HG03064 (cell line): ENCODE data around the gene PRDM15.

ENCODE experiments used
- ATAC-seq: cut with Tn5 transposase; IDR thresholded peaks from one replicate; pipeline ENCODE4 v1.9.1; 2021; ENCODE audit warnings: low read depth; ENCODE audit not compliant: unreplicated experiment

PRDM15 gene

DNA sequence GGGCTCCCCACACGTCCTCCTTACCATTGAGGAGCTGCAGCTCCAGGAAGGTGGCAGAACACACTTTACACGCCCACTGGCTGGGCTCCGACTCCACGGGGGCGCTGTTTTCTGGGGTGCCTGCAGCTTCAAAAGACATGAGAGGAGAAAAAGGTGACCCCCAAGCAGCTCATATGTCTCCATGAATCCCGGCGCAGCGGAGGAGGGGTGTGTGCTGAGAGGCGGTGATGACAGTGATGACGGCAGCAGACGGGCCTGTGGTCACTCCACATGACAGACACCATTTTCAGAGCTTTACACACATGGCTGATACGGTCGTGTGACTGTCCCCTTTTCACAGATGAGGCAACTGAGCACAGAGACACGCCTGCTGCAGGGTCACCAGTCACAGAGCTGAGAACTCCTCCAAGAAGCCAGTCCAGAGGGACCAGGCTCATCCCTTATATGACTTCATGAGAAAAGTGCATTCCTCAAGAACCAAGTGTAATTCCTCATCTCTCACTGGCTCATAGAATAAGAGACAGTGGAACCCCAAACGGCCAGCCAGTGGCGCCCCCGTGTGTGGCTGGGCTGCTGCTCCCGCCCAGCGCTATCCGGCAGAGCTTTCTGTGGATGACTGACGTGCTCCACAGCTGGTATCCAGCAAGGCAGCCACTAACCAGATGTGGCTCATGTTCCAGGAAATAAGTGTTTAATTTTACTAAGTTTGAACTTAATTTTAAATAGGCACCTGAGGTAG is 31.9 kb downstream of the PRDM15 start:
- ATAC-seq, result no peak

- ATAC-seq, result no peak
Observed at GRCh38 chr21:41846536-41846935, 32.6 kb downstream of the PRDM15 start.

DNA sequence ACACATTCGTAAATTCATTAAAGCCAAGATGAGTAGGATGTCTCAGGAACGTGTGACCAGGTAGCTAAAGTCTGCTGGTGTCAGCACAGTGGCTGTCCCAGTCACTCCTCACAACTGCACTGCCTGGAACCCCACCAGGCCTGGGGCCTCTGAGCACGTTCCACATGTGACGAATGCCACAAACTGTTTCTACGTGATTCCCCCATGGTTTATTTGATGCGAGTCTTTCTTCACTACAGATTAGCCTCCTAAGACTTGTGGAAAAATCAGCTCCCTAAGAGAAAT is 33.2 kb downstream of the PRDM15 start:
- no peak for ATAC-seq

- ATAC-seq, result no peak
Observed at GRCh38 chr21:41845310-41846032, 33.7 kb downstream of the PRDM15 start.

DNA sequence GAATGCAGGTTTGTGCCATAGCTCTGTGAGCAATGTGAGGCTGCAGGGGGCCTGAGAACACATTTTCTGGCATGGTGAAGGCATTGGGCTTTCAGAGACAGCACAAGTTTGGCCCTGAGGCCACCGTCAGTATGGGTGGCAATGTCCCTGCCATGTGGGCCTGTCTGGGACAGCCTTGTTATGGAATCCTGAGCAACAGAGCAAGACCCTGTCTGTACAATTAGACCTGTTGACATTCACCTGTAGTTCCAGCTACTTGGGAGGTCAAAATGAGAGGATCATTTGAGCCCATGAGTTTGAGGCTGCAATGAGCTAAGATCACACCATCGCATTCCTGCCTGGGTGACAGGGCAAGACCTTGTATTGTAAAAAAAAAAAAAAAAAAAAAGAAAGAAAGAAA is 35.6 kb downstream of the PRDM15 start:
- no peak for ATAC-seq

- ATAC-seq, result no peak
Observed at GRCh38 chr21:41840880-41841279, 38.3 kb downstream of the PRDM15 start.

DNA sequence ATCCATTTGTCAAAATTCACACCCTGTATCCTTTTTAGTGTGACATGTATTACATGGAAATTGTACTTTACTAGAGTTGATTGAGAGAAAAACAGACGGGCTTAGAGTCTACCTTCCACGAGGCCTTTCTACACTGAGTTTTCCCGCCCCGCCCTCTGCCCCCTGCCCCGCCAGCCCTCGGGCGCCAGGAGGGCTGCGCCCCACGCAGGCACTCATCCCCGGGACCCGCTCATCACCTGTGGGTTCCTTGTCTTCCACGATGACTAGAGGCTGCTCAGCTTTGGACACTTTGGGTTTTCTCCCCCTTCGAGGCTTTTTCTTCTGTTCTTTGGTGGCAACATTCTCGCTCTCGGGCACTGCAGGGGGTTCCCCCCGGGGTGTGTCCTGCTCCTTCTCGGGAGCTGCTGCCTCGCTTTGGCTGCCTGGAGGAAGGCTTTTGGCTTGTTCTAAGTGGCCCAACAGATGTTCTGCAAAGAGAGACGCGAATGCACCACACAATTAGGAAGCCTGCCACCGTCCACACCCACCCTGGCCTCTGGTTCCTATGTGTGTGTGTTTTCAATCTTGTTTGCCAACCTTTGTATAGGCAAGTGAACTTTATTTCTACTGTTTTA is 39.6 kb downstream of the PRDM15 start:
- ATAC-seq, result no peak

GRCh38 chr21:41837756-41838297 is 41.3 kb downstream of the PRDM15 start:
- ATAC-seq, result no peak

DNA sequence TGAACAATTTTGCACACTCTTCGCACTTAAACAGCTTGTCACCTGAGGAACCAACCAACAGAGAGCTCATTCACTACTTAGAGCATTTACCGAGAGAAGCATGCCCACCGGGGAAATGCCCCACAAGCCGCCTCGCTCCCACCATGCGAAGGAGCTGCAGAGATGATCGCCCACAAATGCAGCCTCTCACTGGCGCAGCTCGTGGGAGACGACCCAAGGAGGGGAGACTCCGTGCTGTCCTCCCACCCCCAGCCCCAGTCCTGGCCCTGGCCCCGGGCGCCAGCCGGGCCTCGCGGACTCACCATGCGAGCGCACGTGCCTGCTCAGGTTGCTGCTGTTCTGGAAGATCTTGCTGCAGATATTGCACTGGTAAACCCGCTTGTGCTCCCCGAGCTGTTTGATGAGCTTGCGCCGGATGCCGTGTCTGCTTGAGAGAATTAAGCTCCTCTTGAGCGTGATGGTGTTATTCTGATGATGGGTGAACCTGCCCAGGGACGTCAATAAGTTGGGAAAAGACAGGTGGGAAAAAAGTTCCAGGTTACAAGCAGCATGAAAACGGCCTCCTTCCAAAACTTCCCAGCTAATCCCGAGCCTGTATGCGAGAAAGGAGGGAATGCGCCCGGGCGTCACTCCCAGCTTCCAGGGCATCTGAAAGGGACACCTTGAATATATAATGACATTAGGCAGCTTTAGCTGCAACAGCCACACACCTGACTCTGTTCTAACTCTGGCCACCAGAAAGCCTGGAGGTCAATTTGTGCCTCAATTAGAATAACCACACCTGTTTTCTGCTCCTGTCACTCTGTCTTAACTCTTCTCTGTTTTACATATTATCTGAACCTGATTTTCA is 42.8 kb downstream of the PRDM15 start:
- ATAC-seq, result no peak

GRCh38 chr21:41835711-41836154 is 43.4 kb downstream of the PRDM15 start:
- ATAC-seq, result no peak

- ATAC-seq, result no peak
Observed at GRCh38 chr21:41834926-41835663, 44.0 kb downstream of the PRDM15 start.

- no peak for ATAC-seq
Observed at GRCh38 chr21:41834252-41834925, 44.8 kb downstream of the PRDM15 start.

DNA sequence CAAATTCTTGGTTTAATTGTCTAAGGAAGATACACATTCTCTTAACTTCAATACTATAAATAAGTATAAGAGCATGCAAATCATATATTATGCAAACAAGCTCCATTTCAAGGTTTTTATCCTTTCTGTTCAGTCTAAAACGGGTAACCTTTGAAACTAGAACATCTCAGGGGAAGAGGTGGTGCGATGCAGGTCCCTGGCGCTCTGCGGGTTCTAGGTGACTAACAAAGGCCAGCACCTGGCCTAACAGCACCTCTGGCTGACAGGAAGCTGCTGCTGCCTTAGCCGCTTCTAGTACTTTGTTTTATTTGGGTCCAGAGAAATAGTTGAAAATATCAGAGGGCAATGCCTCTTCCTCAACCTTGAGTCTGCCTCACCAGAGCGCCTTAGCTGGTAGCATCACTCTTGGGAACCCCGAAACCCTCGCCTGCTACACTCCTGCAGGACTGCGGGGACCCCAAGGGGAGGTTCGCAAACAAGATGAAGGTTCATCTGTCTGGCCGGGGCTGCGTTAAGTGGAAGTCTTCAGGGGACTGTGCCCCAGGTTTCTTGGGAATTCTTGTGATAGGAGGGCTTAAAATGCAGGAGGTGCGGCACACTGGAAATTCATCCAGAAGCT is 45.5 kb downstream of the PRDM15 start:
- ATAC-seq, result no peak

DNA sequence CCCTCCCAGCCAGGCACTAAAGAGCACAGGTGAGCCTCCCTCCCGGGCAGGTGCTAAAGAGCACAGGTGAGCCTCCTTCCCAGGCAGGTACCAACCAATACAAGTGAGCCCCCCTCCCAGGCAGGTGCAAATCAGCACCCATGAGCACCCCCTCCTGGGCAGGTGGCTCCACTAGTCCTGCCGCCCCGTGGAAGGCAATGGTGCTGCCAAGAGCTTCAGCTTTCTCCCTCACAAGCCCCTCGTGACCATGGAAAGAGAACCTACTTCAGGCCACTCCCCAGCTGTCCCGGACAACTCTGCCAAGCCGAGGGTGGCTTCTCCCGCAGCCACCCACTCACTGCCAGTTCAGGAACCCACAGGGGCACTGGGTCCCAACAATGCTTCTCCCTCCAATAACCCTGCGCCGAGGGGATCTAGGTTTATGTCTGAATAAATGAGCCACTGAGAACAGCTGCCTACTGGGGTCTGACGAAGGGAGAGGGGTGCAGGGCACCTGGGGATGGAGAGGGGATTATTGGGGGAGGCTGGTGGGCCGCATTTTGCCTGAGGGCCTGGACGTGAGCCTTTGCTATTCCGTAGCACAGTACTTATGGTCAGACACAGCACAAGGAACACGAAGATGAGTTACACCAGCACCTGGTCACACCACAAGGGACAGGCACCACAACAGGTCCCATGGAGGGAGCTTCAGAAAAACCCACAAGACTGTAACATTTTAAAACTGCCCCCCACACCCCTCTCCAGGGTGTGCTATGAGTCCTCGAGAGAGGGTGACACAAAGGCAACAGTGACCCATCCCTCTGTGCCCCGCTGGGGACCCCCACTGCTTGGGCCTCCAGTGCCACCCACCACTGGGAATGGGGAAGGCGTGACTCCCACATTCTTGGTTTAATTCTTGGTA is 46.3 kb downstream of the PRDM15 start:
- ATAC-seq, result no peak

DNA sequence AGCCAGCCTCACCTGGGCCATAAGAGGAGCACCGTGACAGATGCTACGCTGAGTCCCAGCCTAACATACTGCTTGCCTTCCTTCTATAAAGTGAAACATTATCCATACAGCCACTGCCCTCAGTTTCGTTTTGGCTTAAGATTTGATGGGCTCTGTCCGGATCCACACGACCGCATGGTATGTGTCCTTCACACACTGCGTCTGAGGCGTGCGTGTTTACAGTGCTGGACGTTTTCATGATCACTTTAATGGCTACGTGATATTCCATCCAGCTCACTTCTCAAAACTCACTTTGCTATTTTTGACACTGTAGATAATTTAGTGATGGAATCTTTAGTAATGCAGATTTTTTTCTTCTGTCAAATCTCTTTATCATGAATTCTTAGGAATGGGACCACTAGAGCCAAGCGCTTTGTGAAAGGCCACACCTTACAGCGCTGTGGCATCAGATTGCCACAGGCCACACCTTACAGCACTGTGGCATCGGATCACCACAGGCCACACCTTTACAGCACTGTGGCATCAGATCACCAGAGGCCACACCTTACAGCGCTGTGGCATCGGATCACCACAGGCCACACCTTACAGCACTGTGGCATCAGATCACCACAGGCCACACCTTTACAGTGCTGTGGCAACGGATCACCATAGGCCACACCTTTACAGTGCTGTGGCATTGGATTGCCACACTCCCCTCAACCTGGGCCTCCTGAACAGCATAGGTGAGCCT is 47.1 kb downstream of the PRDM15 start:
- ATAC-seq, result no peak

DNA sequence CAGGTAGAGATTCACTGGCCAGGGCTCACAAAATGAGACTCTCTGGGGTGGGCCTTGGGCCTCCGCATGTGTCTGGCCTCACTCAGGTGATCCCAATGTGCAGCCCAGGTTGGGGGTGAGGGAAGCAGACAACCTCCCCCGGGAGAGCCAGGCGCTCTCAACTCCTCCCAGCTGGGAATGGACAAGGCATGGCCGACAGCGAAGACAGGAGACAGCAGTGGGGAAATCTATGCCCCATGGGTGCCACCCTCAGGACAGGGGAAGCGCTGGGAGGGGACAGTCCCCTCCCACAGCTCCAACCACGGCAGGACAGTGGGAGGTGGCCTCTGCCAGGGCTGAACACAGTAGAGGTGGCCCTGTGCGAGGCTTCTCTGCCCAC is 47.7 kb downstream of the PRDM15 start:
- ATAC-seq, result no peak

GRCh38 chr21:41830764-41831452 is 48.2 kb downstream of the PRDM15 start:
- no peak for ATAC-seq
